ELR (cell line): ENCODE measurements around the gene TEX26.

Source experiments
- DNase-seq: peaks from one replicate; pipeline ENCODE4 v3.0.0-alpha.2; 2015; ENCODE audit warnings: low read depth

TEX26 gene

DNA sequence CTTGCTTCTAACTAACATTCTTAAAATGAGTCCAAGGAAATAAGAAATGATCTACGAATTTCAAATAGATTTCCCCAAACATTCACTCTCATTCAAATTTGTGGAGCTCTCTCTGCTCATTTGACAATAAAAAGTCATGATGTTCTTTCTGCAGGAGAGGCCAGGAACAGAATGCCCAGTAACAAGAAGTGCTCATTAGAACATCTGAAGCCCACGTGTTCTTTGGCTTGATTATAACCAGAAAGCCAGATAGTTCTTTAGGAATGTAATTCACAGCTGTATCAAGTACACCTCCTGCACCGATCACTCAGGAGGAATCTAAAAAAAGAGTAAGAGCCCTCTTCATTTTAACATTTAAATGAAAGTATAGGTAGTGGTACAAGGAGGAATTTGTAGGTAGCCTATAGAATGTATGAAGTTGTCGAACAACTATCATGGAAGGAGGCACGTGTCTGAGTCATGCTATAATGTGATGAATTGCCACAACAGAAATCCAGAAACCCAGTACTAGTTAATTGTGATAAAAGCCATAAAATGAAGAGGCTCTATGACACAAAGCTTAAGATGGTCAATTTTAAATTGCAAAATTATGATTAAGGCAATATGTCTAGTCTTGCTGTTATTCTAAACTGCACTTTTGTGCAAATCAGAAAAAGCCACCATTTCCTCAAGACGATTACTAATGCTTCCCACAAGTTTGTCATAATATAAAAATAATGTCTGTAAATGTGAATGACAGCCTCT, 13.6 kb upstream of the TEX26 start:
- DNase-seq, result no peak

DNA sequence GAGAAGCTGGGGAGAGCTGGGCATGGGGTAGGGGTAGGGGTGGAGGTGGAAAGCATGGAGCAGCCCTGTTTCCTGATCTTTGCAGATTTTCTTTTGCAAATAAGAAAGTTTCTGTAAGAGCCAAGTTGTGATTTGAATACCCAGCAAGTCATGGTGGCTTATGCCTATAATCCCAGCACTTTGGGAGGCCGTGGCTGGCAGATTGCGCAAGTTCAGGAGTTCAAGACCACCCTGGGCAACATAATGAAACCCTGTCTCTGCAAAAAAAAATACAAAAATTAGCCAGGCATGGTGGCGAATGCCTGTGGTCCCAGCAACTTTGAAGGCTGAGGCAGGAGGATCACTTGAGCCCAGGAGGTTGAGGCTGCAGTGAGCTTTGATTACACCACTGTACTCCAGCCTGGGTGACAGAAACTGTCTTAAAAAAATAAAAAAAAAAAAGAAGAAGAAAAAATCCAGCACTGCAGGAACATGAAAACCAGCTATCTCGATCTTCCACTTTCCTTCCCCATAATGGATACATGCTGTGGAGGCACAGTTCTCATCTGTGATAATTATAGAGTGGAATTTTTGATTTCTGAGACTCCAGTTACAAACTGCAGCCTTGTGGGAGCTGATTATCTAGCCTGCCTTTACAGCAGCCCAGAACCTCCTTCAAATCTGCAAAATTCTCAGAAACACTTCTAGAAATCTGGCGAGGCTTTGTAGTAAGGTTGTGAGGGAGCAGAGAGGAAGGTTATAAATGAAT, 12.1 kb upstream of the TEX26 start:
- no peak for DNase-seq

DNA sequence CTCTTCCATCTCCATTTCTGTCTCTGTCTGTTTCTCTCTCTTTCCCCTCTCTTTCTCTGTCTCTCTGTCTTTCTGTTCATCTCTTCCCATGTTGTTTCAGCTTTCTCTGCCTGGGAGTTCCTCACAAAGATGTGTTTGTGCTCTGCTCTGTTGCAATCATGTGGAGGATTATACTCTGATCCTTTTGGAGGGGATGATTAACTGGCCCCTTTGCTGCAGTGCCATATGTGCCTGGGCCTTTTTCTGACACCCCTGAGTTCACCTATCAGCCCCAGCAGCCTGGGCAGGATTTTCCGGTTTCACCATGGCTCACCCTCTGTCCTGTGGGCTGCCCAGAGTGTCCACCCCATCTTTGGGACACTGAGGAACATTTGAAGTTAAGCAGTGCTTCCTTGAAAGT, 9.0 kb upstream of the TEX26 start:
- no peak for DNase-seq

DNA sequence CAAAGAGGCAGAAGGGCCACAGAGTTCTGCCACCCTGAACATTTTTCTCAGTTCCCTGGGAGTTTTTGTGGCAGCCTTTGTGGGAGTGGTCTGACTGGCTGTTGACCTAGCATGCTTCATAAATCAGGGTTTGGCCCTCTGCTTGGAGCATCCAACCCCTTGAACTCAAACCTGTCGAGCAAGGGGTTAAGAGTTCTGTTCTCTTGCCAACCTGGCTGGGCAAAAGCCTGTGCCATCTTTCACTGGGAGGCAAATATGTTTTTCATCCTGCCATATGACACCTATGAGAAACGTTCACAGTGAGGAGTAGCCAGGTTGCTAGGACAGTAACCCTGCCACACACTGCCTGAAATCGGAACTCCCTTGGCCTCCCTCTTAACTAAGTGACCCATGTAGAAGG, 7.7 kb upstream of the TEX26 start:
- no peak for DNase-seq

DNA sequence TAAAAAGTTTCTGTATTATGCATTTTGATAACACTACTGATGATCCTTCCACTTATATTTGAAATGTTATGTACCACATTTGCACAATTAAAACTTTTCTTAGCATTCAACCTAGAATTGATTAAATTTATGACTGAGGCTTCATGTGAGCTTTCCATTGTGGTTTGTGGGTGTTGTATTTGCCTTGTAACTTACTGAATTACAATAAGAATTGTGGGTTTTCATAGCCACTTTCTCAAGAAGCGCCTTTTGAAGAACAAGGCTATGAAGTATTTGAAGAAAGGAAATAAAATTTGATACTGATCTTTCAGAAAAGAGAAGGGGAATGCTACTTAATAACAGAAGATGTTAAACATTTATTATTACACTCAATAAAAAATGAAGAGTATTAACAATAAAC, 7.0 kb upstream of the TEX26 start:
- no peak for DNase-seq

DNA sequence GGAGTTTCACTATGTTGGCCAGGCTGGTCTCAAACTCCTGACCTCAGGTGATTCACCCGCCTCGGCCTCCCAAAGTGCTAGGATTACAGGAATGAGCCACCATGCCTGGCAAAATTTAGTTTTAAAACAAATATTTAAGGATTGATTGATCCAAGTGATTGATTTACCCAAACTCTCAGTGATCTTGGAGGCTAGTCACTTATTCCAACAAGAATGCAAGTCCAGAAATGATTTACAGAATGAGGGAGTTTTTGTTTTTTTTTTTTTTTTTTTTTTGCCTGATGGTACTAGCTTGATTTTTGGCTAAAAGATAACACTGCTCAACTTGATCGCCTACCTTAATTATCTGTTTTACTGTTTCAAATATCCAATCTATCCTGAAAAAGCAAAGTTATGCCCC, 5.7 kb upstream of the TEX26 start:
- DNase-seq, result no peak

DNA sequence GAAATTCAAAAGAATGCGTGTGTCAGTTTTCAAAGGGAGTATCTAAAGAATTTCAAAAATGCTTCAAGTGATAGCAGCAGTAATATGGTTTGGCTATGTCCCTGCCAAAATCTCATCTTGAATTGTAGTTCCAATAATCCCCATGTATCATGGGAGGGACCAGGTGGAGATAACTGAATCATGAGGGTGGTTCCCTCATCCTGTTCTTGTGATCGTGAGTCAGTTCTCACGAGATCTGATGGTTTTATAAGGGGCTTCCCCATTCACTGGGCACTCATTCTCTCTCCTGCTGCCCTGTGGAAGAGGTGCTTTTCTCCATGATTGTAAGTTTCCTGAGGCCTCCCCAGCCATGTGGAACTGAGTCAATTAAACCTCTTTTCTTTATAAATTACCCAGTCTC, 5.3 kb upstream of the TEX26 start:
- DNase-seq, result peak; percentile 26

DNA sequence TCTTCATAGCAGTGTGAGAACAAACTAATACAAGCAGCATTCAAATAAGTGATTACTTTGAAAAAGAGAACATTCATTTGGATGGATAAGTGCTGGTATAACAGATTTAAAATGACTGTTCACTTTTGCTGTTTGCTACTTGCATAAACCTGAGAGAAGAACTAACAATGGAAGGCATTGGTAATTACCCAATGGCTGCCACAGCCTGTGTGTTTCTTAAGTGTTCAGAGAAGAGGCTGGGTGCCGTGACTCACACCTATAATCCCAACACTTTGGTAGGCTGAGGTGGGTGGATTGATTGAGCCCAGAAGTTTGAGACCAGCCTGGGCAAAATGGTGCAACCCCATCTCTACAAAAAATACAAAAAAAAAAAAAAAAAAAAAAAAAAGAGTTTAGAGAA, 4.9 kb upstream of the TEX26 start:
- DNase-seq, result no peak

DNA sequence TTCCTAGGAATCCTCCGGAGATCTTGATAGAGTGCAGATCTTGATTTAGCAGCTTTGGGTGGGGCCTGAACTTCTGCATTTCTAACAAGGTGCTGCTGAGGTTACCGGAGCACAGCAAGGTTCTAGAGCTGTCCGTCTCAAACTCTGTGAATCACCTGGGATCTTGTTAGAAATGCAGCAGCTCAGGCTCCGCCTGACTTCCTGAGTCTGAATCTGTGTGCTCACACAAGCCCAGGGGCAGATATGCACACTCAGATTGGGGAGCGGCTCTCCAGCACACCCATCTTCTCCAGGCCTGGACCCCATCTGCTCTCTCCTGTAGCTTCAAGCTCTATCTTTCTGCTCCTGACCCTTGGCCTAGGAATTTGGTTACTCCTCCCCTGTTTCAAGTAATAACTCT, 3.5 kb upstream of the TEX26 start:
- no peak for DNase-seq

DNA sequence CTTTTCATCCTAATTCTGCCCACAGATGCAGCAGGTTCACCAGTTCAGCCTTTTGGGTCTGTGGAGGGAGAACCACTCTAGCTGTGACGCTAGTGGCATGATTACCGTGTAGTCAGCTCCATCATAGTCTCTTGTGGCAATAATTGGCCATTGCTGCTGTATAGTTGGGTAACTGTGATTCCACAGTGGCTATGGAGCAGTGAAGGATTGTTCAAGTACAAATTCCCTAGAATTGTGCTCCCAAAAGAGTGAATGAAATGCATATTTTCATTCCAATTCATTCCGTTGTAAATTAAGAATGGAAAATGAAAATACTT, 856 bp downstream of the TEX26 start:
- no peak for DNase-seq

DNA sequence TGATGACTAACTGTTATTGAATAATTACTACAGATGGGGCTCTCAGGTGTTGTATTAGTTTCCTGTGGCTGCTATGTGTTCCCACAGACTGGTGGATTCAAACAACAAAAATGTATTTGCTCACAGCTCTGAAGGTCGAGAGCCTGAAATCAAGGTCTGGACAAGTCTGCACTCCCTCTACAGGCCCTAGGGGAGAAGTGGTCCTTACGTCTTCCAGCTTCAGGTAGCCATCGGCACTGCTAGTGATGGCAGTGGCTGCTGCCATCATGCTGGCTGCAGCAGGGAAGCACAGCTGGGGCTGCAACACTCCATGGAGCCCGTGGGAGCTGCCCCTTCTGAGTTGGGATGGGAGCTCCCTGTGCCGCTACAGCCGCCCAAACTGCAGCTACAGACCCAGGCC, 1.9 kb downstream of the TEX26 start:
- DNase-seq, result peak; percentile 33

DNA sequence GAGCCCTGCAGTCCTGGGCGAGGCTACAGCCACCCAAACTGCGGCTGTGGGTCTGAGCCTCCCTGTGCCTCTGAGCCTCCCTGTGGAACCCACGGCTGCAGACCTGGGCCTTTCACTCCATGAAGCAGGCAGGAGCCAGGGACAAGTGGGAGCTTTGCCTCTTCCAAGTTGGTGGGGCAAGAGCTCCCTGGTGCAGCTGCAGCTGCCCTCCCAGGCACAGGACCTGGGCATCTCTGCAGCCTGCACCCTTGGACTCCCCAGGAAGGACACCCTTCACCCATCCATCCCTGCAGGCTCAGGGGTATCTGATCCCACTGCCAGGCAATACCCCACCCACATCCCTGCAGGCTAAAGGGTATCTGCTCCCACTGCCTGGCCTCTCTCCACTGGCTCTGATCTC, 2.3 kb downstream of the TEX26 start:
- no peak for DNase-seq

DNA sequence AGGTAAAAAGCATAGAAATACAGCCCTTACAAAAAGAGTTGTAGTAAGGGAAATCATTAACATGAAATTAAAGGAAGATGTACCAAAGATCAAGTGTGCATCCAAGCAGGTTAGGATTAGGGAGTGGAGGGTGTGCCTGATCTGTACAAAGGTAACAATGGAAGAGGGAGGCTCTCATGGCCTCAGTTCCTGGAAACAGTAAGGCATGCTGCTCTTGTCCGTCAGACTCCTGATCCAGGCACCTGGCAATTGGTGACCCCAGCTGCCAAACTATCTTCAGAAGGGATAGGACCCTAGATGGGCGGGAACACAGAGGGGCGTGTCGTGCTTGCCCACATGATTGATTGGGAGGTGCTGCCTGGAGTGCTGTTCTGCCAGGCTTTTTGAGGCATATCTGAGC, 4.5 kb downstream of the TEX26 start:
- DNase-seq, result no peak

DNA sequence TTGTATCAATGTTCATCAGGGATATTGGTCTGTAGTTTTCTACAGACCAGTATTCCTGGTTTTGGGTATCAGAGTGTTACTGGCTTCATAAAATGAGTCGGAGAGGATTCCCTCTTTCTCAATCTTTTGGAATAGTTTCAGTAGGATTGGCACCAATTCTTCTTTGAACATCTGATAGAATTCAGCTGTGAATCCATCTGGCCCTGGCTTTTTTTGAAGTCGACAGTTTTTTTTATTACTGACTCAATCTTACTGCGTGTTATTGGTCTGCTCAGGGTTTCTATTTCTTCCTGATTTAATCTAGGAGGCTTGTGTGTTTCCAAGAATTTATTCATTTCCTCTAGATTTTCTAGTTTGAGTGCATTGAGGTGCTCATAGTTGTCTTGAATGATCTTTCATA, 11.4 kb downstream of the TEX26 start:
- DNase-seq, result no peak

DNA sequence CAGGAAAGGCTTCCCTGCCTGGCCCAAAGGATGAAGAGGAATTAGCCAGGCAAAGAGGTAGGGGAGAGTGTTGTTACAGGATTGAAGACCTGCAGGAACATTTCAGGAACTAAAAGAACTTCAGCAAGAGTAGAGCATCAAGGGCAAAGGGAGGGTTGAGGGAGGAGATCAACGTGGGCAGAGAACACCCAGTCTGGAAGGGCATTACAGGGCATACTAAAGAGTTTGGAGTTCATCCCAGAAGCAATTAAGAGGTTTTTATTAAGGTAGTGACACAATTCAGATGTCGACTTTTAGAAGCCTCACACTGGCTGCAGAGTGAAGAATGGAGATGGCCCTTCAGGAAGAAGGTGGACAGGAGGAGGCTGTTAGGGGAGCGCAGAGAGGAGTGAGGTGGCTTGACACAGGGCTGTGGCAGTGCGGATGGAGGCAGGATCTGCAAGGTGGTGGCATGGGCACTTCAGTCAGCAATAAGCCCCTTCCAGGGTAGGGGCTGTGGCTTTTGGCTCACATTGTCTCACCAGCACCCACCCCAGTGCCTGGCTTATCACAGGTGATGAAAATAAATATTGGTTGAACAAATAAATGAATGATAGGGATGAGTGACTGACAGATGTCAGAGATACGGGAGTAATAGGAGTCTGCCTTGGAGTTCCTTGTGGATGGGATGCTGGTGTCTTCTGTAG, 24.9 kb downstream of the TEX26 start:
- DNase-seq, result no peak

DNA sequence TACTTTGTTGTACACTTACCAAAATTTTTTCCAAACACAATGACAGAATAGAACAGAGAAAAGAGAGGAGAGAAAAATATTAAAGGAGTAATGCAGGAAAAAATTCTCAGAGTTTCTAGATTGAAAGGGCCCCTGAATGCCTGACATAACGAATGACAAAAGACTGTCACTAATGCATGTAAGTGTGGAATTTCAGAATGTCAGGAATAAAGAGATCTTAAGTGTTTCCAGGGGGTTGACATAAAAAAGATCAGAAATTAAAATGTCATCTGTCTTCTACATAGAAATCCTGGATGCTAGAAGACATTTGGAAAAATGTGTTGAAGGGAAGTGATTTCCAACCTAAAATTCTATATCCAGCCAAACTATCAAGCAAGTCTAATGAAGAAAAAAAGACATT, 27.2 kb downstream of the TEX26 start:
- DNase-seq, result no peak

DNA sequence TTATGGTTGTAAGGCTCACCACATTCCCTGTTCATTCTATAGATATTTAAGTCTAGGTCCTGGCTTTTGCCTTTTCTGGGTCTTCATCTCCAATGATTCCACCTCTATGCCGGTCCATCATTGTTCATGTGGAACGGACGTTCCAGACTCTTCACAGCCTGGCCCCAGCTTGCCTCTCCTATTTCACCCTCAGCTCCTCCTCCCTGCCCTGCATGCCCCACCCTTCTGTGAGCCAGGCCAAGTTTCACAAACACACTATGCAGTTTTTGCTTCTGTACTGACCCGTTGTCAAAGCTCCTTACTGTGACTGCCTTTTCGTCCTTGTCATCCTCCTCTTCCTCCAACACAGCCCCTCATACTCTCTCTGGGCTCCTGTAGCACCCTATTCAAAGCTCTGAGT, 31.3 kb downstream of the TEX26 start:
- no peak for DNase-seq

DNA sequence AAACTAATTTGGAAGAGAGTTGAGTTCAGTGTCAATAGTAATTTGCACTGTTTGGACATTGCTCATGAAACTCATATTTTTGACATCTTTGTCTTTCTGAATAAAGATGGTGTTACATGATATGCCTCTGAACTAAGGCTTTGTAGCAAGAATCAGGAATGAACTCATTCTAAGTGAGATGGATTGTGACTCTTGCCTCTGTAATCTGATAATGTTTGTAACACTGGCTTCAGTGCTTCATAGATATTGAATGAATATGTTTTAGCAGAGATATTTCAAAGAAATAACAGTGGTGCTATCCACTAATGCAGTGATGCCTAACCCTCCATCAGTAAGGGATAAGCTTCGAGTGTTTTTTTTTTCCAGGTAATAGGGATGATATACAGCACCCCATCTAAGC, 32.9 kb downstream of the TEX26 start:
- DNase-seq, result no peak

DNA sequence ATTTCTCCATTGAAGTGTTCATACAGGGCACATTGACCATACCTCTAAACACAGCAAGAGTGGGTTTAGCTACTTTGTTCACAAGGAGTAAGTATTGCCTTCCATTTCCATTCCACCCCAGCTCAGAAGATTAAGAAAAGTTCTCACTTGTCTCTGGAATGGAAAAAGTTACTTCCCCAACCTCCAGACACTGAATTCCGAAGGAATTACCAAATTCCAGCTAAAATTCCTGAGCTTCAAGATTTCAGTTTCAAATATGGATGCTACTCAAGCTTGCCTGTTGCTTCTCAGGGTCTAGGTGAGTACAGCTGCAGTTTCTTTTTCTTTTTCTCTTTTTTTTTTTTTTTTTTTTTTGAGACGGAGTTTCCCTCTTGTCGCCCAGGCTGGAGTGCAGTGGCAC, 33.6 kb downstream of the TEX26 start:
- DNase-seq, result no peak

DNA sequence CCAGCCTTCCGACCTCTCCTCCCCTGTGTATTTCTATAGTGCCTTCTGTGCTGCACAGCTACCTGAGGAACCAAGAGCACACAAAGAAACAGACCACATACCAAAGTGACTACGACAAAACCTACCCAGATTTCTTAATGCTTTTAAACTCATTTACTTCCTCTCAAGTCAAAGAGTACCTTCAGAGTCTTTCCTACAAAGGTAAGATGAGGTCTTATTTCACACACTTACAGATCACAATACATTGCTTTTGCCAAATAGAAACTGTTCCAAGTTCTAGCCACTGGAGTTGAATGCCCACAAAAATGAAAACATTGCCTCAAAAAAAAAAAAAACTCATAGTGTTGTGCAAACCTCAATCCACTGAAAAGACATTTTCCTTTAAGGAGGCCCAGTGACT, 36.4 kb downstream of the TEX26 start:
- DNase-seq, result no peak

DNA sequence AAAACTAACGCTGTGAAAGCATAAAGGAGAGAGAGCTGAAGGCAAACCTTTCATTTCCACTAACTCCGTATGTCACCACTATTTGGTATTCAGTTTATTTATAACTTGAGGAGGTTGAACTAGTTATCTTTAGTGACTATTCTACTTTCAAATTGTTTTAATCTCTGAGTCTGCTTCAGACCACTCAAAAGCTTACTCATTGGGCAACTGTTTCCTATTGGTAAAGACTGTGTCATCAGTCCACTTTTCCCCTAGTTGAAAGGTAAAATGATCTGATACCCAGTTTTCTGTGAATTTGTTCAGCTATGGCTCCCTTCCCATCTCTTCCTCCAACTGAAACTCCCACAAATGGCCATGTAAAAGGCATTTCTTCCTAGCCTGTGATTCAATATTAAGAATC, 39.1 kb downstream of the TEX26 start:
- DNase-seq, result peak; percentile 59

DNA sequence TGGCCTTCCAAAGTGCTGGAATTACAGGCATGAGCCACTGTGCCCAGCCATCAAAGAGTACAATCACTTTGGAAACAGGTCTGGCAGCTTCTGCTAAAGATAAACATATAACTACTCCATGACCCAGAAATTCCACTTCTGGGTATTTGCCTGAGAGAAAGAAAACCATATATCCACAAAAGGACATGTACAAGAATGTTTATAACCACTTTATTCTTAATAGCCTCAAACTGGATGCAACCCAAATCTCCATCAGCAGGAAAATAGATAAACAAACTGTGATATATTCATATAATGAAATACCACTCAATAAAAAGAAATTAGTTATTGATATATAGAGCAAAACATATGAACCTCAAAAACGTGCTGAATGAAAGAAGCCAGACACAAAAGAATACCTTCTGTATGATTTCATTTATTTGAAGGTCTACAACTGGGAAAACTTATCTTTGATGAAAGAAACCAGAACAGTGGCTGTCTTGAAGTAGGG, 40.5 kb downstream of the TEX26 start:
- no peak for DNase-seq

DNA sequence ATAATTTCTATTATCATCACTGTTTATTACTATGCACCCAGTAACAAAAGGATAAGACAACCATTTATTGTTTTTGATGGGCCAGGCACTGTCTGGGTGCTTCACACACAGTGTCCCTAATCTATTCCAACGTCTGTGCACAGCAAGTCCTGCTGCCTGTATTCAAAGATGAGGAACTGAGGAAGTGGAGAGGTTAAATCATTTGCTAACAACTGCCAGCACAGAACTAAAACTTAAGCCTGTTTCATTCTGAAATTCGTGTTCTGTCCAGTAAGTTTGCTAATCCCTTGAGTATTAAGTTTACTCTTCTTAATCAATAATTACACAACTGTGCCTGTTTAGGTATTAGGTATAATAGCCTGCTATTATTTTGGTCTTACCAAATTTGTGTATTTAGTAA, 41.9 kb downstream of the TEX26 start:
- DNase-seq, result no peak
